Stimulated activated CD4-positive, alpha-beta T cell treated with anti-CD3 and anti-CD28 coated beads, Interleukin-4, amount 100 ng/mL, for 24 hours (primary cell): ENCODE results near the gene OVOL3.
"Not testable (repeated sequence)": the region's sequence is repeated elsewhere in the genome, so short reads cannot be mapped to it uniquely, and the experiment has no call there.

Source experiments
- DNase-seq: peaks from one replicate; pipeline ENCODE4 v3.0.0-alpha.2; 2020

The OVOL3 gene

GRCh38 chr19:36101550-36102327, 9.2 kb upstream of the OVOL3 start:
- no peak for DNase-seq

GRCh38 chr19:36103040-36103626, 7.8 kb upstream of the OVOL3 start:
- no peak for DNase-seq

GRCh38 chr19:36103842-36104552, 6.9 kb upstream of the OVOL3 start:
- DNase-seq: no peak

GRCh38 chr19:36106441-36106840, 4.5 kb upstream of the OVOL3 start:
- no peak for DNase-seq

GRCh38 chr19:36106991-36107390, 4.0 kb upstream of the OVOL3 start:
- no peak for DNase-seq

GRCh38 chr19:36108684-36109083, 2.3 kb upstream of the OVOL3 start:
- no peak for DNase-seq

- DNase-seq: no peak
These were observed 227 bp downstream of the OVOL3 start for GRCh38 chr19:36111200-36111539.

GRCh38 chr19:36112678-36113077, 1.7 kb downstream of the OVOL3 start:
- DNase-seq: no peak

GRCh38 chr19:36113425-36113824, 2.5 kb downstream of the OVOL3 start:
- no peak for DNase-seq

- peak; percentile 37 for DNase-seq
These were observed 3.2 kb downstream of the OVOL3 start for GRCh38 chr19:36113894-36114720.

GRCh38 chr19:36114721-36115452, 3.9 kb downstream of the OVOL3 start, which contains the start of gene POLR2I:
Gene POLR2I, minus strand, starts transcription at chr19:36114875. Its CDS starts 19 bp downstream, at chr19:36114856.
- peak; percentile 99 for DNase-seq

GRCh38 chr19:36115453-36116343, 4.8 kb downstream of the OVOL3 start, which contains the start of gene TBCB:
Gene TBCB, plus strand, starts transcription at chr19:36115468. Its CDS starts 93 bp downstream, at chr19:36115561.
- peak; percentile 89 for DNase-seq

- no peak for DNase-seq
These were observed 5.3 kb downstream of the OVOL3 start for GRCh38 chr19:36116344-36116637.

- DNase-seq: no peak
These were observed 9.4 kb downstream of the OVOL3 start for GRCh38 chr19:36120092-36120983.

- DNase-seq: no peak
These were observed 10.0 kb downstream of the OVOL3 start for GRCh38 chr19:36120984-36121358.

GRCh38 chr19:36121486-36122124, 10.7 kb downstream of the OVOL3 start:
- DNase-seq: no peak

- no peak for DNase-seq
These were observed 14.6 kb downstream of the OVOL3 start for GRCh38 chr19:36125557-36125956.

- DNase-seq: no peak
These were observed 17.4 kb downstream of the OVOL3 start for GRCh38 chr19:36128392-36128736.

GRCh38 chr19:36131221-36131620, 20.3 kb downstream of the OVOL3 start:
- not testable (repeated sequence) for DNase-seq

GRCh38 chr19:36134867-36135266, 23.9 kb downstream of the OVOL3 start:
- not testable (repeated sequence) for DNase-seq
